Glomerular visceral epithelial cell (primary cell): ENCODE results near the gene EIF3B.
"Not testable (repeated sequence)": the region's sequence is repeated elsewhere in the genome, so short reads cannot be mapped to it uniquely, and the experiment has no call there.

Experiments
- DNase-seq: peaks from one replicate; pipeline ENCODE4 v3.0.0-alpha.2; 2016; ENCODE audit errors: extremely low spot score

The EIF3B gene

DNA sequence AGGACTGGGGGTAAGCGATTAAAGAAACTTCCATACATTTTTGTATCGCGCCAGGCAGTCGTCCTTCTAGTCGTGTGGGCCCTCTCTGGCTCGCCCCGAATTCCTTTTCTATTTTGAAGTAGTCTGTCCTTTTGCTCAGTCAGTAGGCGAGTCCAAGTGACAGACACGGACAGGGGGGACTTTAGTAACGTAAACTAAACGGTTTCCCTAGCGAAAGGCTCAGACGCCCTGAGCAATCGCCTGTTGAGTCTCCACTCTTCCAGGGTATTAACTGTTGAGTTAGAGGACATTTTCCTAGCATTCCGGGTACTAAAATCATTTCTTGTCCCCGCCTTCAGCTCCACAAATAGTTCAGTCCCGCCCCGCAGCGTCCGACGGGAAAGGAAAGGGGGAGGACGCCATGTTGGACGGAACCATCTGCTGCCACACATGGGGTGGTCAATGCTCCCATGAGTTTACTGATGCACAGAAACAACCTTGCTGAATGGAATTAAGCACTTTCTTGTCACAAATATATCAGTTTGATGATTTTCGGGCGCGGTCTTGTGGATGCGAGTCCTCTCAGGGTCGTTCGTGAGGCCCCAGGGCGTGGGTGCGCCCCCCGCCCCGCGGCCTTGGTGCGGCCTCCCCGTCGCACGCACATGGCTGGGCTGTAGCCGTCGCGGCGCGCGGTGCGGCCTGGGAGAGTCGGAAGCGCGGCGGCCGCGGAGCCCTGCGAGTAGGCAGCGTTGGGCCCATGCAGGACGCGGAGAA lies at the start of gene EIF3B:
Gene EIF3B (plus strand): TSS at position 642 of the 753 bp plus-strand sequence. CDS start 95 bp downstream, at position 737.
- DNase-seq, result peak; percentile 90

DNA sequence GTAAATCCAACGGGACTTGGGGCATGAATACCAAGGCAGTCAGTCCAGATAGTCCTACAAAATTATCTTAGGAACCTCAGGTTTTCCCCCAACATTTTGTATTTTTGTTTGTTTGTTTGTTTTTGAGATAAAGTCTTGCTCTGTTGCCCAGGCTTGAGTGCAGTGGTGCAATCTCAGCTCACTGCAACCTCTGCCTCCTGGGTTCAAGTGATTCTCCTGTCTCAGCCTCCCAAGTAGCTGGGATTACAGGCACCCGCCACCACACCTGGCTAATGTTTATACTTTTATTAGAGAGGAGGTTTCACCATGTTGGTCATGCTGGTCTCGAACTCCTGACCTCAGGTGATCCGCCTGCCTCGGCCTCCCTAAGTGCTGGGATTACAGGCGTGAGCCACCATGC lies 49.4 kb upstream of the EIF3B start:
- not testable (repeated sequence) for DNase-seq

DNA sequence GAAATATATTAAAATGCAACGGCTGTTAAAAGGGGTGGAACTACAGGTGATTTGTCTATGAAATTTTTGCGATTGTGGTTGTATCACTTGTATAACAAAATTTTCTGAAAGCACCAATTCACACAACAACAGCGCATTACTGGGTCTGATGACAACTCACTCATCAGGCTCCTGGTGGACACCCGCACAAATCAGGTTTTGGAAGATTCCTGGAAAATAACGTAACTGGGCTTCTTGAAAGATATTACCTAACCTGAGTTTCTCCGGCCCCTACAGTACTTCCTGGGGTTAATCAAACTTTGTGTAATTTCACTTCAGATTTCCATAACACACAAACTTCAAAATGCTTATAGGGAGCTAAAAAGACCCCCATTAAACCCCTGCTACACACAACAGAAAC lies 47.9 kb upstream of the EIF3B start:
- DNase-seq, result no peak

DNA sequence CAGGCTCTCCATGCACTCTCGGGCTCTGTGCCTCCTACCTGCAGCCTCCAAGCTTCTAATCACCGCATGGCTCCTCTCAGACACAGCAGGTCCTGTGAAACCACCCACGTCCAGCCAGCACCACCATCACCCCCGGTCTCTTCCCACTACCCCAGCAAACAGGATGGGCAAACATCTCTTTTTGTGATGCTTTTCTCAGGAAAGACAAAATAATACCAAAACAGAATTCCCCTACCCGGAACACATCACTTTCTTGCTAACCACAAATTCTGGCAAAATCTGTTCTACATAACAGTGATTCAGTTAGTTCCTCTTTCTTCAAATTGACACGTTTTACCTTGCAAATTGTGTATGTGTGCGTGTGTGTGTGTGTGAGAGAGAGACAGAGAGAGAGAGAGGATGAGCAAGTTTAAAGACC lies 46.9 kb upstream of the EIF3B start:
- no peak for DNase-seq

DNA sequence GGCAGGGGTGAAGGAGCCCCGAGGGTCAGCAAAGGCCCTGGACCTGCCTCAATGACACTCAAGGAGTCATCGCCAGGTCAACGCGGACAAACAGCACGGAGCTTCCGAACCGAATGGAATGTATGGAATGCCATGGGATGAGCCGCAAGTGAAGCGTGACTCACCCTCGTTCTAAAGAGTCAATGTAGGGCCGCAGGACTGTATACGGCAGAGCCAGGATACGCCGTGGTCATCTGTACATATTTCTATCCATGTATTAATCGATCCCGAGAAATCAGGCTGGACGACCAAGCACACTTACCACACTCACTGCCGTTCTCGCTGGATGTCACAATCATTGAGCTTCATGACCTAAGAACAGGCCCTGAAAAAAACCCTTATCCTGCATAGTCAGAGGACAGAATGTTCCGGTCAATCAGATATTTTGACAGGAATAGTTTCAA lies 44.7 kb upstream of the EIF3B start:
- peak; percentile 91 for DNase-seq

DNA sequence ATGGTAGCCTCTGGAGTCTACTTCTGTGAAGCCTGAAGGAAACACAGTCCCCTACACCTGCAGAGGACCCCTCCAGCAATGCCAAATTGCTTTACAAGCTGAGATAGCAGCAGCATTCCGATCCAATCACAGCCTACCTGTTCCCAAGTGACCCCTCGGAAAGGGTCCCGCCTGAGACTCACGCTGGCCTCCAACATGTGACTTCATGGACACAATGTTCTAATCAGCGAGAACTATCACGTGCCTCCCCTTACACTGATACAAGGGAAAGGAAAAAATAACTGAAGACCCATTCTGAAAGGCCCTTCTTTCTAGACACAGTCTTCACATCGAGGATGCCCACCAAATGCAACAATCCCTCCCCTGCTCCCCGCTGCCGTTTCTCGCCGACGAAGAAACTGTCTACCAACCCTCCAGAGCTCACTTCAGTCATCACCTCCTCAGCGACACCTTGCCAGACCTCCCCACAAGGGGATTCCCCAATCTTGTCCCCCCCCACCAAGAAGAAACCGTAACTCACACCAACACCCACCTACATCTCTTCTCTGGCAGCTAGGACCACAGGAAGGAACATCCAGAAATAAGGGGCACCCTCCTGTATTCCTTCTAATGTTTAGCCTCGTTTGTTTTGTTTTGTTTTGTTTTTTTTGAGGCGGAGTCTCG lies 42.2 kb upstream of the EIF3B start:
- DNase-seq, result no peak

DNA sequence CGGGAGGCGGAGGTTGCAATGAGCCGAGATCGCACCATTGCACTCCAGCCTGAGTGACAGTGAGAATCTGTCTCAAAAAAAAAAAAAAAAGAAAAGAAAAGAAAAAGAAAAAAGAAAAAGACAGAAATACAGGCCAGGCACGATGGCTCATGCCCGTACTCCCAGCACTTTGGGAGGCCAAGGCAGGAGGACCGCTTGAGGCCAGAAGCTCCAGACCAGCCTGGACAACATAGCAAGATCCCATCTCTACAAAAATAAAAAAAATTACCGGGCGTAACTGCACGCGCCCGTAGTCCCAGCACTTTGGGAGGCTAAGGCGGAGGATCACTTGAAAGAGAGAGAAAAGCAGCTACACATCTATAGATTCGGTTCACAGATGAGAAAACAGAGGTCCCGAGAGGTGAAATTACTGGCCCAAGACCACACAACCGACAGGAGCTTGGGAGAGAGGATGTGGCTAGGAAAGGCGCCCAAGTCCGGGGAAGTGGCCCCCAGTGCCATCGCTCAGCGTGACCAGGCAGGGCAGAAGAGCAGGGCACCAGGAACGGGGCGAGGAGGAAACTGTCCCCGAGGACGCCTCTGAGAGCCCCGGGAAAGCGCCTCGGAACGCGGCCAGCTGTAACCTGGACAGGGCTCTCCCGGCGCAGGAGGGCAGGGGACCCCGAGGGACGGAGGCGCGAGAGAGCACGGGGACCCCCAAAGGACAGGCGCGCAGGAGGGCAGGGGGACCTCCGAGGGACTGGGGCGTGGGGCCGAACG lies 41.0 kb upstream of the EIF3B start:
- DNase-seq, result peak; percentile 45

DNA sequence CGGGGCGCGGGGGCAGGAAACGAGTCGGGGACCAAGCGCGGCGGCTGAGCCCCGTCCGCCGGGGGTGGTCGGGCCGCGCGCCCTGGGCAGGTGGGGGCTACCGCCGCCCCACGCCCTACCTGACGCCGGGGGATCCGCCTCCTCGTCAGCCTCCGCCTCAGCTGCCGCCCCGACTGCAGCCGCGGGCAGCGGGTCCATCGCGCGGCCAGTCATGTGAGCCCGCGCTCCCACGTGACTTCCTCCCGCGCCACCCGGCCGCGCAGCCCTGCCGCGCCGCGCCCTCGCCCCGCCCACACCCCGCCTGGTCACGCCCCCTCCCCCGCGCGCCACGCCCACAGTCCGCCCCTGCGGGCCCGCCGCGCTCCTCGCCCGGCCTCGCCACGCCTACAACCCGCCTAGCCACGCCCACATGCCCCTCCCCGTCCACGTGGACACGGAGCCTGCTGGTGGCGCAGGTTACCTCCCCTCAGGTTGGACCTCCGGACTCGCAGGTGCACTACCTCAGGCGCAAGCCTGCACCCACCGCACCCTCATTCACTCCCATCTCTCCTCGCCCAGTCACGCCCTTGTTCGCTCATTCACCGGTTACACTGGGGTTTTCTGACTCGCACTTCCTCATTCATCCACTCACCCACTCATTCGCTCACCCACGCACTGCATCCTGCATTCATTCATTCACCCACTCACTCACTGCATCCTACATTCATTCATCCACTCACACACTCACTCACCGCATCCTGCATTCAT lies 40.2 kb upstream of the EIF3B start, which contains the start of gene SNX8:
Gene SNX8 (minus strand): TSS at position 233 of the 747 bp plus-strand sequence. CDS start 20 bp downstream, at position 213.
- peak; percentile 90 for DNase-seq

DNA sequence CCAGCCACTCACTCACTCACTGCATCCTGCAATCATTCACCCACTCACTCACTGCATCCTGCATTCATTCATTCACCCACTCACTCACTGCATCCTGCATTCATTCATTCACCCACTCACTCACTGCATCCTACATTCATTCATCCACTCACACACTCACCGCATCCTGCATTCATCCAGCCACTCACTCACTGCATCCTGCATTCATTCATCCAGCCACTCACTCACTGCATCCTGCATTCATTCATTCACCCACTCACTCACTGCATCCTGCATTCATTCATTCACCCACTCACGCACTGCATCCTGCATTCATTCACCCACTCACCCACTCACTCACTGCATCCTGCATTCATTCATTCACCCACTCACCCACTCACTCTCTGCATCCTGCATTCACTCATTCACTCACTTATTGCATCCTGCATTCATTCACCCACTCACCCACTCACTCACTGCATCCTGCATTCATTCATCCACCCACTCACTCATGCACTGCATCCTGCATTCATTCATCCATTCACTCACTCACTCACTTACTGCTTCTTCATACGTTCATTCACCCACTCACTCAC lies 39.6 kb upstream of the EIF3B start:
- not testable (repeated sequence) for DNase-seq

DNA sequence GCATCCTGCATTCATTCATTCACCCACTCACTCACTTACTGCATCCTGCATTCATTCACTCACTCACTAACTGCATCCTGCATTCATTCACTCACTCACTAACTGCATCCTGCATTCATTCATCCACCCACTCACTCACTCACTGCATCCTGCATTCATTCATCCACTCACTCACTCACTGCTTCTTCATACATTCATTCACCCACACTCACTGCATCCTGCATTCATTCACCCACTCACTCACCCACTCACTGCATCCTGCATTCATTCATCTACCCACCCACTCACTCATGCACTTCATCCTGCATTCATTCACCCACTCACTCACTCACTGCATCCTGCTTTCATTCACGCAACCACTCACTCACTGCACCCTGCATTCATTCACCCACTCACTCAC lies 38.8 kb upstream of the EIF3B start:
- no peak for DNase-seq

DNA sequence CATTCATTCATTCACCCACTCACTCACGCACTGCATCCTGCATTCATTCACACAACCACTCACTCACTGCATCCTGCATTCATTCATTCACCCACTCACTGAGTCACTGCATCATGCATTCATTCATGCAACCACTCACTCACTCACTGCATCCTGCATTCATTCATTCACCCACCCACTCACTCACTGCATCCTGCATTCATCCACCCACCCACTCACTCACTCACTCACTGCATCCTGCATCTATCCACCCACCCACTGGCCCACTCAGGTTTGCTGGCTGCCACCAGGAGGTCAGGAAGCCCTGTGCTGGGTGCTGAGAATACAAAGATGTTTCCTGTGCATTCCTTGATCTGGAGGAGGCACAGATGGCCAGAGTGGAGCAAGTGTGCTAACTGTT lies 38.0 kb upstream of the EIF3B start:
- no peak for DNase-seq

DNA sequence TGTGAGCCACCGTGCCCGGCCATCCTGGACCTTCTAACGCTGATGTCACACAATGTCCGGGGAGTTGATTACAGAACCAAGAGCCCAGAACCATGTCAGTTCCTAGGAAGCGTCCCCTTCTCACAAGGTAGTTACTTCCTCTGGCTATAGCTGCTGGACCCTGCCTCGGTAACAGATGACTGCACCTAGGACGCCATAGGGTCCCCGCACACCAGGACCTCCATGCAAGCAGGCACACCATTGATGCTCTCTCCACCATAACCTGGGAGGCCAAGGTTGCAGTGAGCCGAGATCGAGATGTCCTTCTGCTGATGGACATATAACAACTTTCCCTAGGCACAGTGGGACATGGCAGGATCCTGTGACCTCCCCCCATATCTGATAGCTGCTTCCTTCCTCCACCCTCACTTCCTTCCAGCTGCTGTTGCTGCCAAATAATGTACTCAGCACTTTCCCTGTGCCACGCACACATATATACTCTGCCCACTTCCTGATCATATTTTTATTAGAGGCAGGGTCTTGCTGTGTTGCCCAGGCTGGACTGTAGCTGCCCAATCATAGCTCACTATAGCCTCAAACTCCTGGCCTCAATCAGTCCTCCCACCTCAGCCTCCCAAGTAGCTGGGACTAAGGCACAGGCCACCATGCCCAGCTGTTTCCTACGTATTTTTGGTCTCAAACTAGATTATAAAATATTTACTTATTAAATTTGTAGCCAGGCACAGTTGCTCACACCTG lies 36.9 kb upstream of the EIF3B start:
- DNase-seq, result no peak

DNA sequence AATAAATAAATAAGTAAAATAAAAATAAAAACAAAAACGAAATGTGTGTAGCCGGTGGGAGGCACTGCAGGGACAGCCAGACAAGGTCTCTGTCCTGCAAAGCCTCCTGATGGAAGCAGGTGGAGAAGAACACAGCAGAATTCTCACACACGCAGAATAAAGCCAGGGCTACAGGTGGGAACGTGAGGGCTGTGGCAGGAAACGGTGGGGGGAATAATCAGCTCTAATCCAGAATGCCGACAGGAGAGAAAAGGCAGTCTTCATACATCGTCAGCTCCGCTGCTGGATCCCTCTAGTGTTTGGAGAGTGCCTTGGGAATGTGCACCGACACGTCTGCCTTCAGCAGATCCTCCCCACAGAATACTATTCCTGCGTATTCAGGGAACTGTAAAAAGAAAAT lies 33.6 kb upstream of the EIF3B start:
- no peak for DNase-seq

DNA sequence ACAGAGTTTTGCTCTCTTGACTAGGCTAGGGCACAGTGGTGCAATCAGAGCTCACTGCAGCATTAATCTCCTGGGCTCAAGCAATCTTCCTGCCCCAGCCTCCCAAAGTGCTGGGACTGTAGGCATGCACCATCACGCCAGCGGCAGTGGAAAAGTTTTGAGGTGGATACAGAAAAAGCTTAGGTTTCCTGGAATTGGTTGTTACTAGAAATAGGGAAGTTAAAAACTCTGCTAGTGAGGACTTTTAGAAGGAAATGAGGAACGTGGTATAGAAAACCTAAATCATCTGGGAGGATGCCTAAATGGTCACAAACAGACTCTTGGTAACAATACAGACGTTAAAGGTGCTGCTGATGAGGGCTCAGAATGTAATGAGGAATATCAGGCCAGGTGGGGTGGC lies 29.5 kb upstream of the EIF3B start:
- no peak for DNase-seq

DNA sequence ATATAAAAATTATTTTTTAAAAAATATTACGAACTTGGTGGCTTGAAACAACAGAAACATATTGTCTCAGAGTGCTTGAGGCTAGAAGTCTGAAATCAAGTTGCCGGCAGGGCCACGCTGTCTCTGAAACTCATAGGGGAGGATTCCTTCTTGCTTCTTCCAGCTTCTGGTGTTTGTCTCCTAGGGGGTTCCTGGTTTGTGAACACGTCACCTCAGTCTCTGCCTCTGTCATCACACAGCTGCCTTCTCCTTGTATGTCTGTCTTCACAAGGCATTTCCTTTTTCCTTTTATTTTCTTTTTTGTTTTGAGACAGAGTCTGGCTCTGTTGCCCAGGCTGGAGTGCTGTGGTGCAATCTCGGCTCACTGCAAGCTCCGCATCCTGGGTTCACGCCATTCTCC lies 27.7 kb upstream of the EIF3B start:
- DNase-seq, result no peak

DNA sequence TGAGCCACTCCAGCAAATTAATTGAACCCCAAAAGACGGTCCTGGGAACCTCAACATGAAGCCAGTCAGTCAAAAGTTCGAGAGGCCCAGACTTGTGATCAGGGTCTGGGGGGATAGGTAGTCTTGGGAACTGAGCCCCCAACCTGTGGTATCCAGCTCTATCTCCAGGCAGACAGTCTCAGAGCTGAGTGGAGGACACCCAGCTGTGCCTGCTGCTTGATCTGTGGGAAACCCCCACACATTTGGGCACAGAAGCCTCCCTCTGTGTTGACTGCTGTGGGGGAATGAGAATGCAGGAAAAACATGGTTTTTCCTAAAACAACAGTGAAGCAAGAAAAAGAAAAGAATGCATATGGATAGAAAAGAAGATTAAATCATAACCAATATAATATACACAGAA lies 24.1 kb upstream of the EIF3B start:
- no peak for DNase-seq

DNA sequence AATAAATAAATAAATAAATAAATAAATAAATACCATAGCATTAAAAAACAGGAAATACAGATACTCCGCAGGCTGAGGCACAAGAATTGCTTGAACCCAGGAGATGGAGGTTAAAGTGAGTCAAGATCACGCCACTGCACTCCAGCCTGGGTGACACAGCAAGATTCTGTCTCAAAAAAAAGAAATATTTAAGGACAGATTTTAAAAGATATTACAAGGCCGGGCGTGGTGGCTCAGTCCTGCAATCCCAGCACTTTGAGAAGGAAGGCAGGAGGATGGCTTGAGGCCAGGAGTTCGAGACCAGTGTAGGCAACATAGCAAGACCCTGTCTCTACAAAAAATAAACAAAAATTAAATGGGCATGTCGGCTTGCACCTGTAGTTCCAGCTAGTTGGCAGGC lies 22.9 kb upstream of the EIF3B start:
- no peak for DNase-seq

DNA sequence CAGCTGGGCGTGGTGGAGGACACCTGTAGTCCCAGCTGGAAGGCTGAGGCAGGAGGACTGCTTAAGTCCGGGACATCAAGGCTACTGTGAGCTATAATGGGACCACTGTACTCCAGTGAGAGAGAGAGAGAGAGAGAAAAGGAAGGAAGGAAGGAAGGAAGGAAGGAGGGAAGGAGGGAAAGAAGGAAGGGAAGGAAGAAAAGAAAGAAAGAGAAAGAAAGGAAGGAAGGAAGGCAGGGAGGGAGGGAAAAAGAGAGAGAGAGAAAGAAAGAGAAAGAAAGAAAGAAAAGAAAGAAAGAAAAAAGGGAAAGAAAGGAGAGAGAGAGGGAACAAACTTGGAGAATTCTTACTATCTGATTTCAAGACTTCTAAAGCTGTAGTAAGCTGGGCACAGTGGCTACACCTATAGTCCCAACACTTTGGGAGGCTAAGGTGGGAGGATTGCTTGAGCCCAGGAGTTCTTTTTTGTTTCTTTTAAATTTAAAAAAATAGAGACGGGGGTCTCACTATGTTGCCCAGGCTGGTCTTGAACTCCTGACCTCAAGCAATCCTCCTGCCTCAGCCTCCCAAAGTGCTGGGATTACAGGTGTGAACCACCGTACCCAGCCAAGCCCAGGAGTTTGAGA lies 21.9 kb upstream of the EIF3B start:
- not testable (repeated sequence) for DNase-seq

DNA sequence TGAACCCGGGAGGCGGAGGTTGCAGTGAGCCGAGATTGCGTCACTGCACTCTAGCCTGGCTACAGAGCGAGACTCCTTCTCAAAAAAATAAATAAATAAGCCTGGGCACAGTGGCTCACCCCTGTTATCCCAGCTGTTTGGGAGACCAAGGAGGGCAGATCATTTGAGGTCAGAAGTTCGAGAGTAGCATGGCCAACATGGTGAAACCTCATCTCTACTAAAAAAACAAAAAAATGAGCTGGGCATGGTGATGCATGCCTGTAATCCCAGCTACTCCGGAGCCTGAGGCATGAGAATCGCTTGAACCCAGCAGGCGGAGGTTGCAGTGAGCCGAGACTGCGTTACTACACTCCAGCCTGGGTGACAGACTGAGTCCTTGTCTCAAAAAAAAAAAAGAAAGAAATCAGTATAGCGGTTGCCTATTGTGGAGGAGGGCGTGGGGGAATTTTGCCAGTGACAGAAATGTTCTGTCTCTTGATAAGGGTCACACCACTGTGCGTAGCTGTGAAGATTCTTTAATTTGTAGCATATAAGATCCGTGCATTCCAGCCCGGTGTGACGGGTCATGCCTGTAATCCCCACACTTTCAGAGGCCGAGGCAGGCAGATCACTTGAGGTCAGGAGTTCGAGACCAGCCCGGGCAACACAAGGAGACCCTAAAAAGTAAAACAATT lies 17.9 kb upstream of the EIF3B start:
- no peak for DNase-seq
